SK-N-SH (cell line): ENCODE results near the gene FBXO2. TPM values are rescaled to one million over a fixed set of nuclear protein-coding genes. Genes with fewer than 3 reads are reported as not detected.

ENCODE experiments used
- CTCF ChIA-PET: fragments of 300-600, 350-600 bp; formaldehyde crosslinking; extraction: SDS; loops from one replicate; lab custom pipeline; 2021; lab: Yijun Ruan, JAX
- POLR2A ChIA-PET: fragments of 350-600 bp; sonication (Branson Sonifier 250); formaldehyde crosslinking; extraction: SDS; loops from one replicate; lab custom pipeline; 2020; ENCODE audit warnings: antibody characterized with exemption, inconsistent platforms; lab: Yijun Ruan, JAX
- DNase-seq: peaks from one replicate; pipeline ENCODE4 v3.0.0; 2012
- H2AFZ ChIP-seq: fragments of 200-600 bp; sonication (generic); 2 replicates; pipeline ENCODE4 v1.8.1; 2016; ENCODE audit warnings: antibody characterized with exemption, mild to moderate bottlenecking, low read depth
- H3F3A ChIP-seq: fragments of 200-600 bp; sonication (generic); replicated peaks from 2 replicates; pipeline ENCODE3; 2016; ENCODE audit warnings: antibody characterized with exemption, mild to moderate bottlenecking; ENCODE audit not compliant: insufficient read depth
- H3K27ac ChIP-seq, 2 experiments: fragments of 200-500 bp in 1 of 2; fragments of 200-600 bp in 1 of 2; sonication (Bioruptor generic) in 1 of 2; sonication (generic), shearing (Covaris generic) in 1 of 2; 2 replicates each; pipeline versions ENCODE4 v1.5.1 to v1.6.1; 2014 to 2016; ENCODE audit warnings: low read depth in 2 of 2, inconsistent platforms in 1 of 2, low read length in 1 of 2, mild to moderate bottlenecking in 1 of 2, mixed read lengths in 1 of 2
- H3K27me3 ChIP-seq: fragments of 200-600 bp; sonication (generic), shearing (Covaris generic); 2 replicates; pipeline ENCODE4 v1.6.1; 2016; ENCODE audit warnings: mixed run types; ENCODE audit not compliant: insufficient read depth
- H3K36me3 ChIP-seq, 2 experiments: fragments of 200-500 bp in 1 of 2; fragments of 200-600 bp in 1 of 2; sonication (Bioruptor generic) in 1 of 2; sonication (generic) in 1 of 2; replicated peaks in 1 of 2; 2 replicates each; pipeline versions ENCODE3 to v1.5.1; 2014 to 2016; ENCODE audit warnings: low read length in 1 of 2, mild to moderate bottlenecking in 1 of 2; ENCODE audit not compliant: insufficient read depth in 2 of 2, control insufficient read depth in 1 of 2
- H3K4me1 ChIP-seq, 2 experiments: fragments of 200-500 bp in 1 of 2; fragments of 200-600 bp in 1 of 2; sonication (Bioruptor generic) in 1 of 2; sonication (generic), shearing (Covaris generic) in 1 of 2; 2 replicates each; pipeline versions ENCODE4 v1.5.1 to v1.6.1; 2014 to 2016; ENCODE audit warnings: low read depth in 1 of 2, low read length in 1 of 2, mixed run types in 1 of 2; ENCODE audit not compliant: insufficient read depth in 2 of 2, control insufficient read depth in 1 of 2
- H3K4me2 ChIP-seq: fragments of 200-600 bp; sonication (generic), shearing (Covaris generic); 2 replicates; pipeline ENCODE4 v1.6.1; 2017; ENCODE audit warnings: mixed run types
- H3K4me3 ChIP-seq, 2 experiments: fragments of 200-500 bp in 1 of 2; fragments of 200-600 bp in 1 of 2; sonication (Bioruptor generic) in 1 of 2; sonication (generic), shearing (Covaris generic) in 1 of 2; 2 replicates each; pipeline versions ENCODE4 v1.5.1 to v1.8.1; 2014 to 2016; ENCODE audit warnings: low read depth in 2 of 2, inconsistent platforms in 1 of 2, low read length in 1 of 2, mild to moderate bottlenecking in 1 of 2, mixed read lengths in 1 of 2, moderate library complexity in 1 of 2
- H3K79me2 ChIP-seq: fragments of 200-600 bp; sonication (generic); 2 replicates; pipeline ENCODE4 v1.8.1; 2017; ENCODE audit warnings: mild to moderate bottlenecking; ENCODE audit not compliant: insufficient read depth
- H3K9ac ChIP-seq: fragments of 200-600 bp; sonication (generic); 2 replicates; pipeline ENCODE4 v1.6.1; 2017; ENCODE audit warnings: mixed run types
- H3K9me2 ChIP-seq: fragments of 200-600 bp; sonication (generic); 2 replicates; pipeline ENCODE4 v1.6.1; 2017; ENCODE audit warnings: mixed run types
- H3K9me3 ChIP-seq: fragments of 200-600 bp; sonication (generic); 2 replicates; pipeline ENCODE4 v1.6.1; 2017; ENCODE audit warnings: mixed run types, mild to moderate bottlenecking, moderate library complexity
- H4K20me1 ChIP-seq: fragments of 200-600 bp; sonication (generic); 2 replicates; pipeline ENCODE4 v1.6.1; 2017; ENCODE audit warnings: mild to moderate bottlenecking, mixed run types; ENCODE audit not compliant: insufficient read depth
- ELF1 ChIP-seq: IDR thresholded peaks from 2 replicates; pipeline ENCODE4 v1.4.0; 2012
- EP300 ChIP-seq, 2 experiments: IDR thresholded peaks; 2 replicates each; pipeline versions ENCODE4 v1.4.0 to v1.6.1; 2012; ENCODE audit warnings: borderline replicate concordance in 1 of 2, low read depth in 1 of 2, low read length in 1 of 2
- EZH2phosphoT487 ChIP-seq: fragments of 200-600 bp; sonication (generic); IDR thresholded peaks from 2 replicates; pipeline ENCODE4 v1.6.1; 2017; ENCODE audit warnings: low read depth, mixed run types, mild to moderate bottlenecking, antibody characterized with exemption, moderate library complexity, borderline replicate concordance
- FOSL2 ChIP-seq: IDR thresholded peaks from 2 replicates; pipeline ENCODE4 v1.4.0; 2012; ENCODE audit warnings: low read depth, mild to moderate bottlenecking, moderate library complexity, borderline replicate concordance
- FOXM1 ChIP-seq: IDR thresholded peaks from 2 replicates; pipeline ENCODE4 v1.4.0; 2012; ENCODE audit warnings: low read depth, mild to moderate bottlenecking
- GABPA ChIP-seq: IDR thresholded peaks from 2 replicates; pipeline ENCODE4 v1.4.0; 2012; ENCODE audit warnings: low read depth, mild to moderate bottlenecking
- IRF3 ChIP-seq: fragments of 150-350 bp; IDR thresholded peaks from 2 replicates; pipeline ENCODE4 v1.6.1; 2016; ENCODE audit warnings: mild to moderate bottlenecking, low read depth, low read length
- JUND ChIP-seq: IDR thresholded peaks from 2 replicates; pipeline ENCODE4 v1.4.0; 2012
- MAX ChIP-seq: IDR thresholded peaks from 2 replicates; pipeline ENCODE4 v1.4.0; 2012; ENCODE audit warnings: low read depth
- MEF2A ChIP-seq: IDR thresholded peaks from 2 replicates; pipeline ENCODE4 v1.4.0; 2012; ENCODE audit warnings: low read depth, borderline replicate concordance
- NFIC ChIP-seq: IDR thresholded peaks from 2 replicates; pipeline ENCODE4 v1.4.0; 2012; ENCODE audit warnings: borderline replicate concordance
- NRF1 ChIP-seq: IDR thresholded peaks from 2 replicates; pipeline ENCODE4 v1.6.1; 2012; ENCODE audit warnings: low read depth, mild to moderate bottlenecking, low read length
- POLR2AphosphoS5 ChIP-seq: IDR thresholded peaks from 2 replicates; pipeline ENCODE4 v1.6.1; 2012; ENCODE audit warnings: low read depth, low read length
- RAD21 ChIP-seq: IDR thresholded peaks from 2 replicates; pipeline ENCODE4 v1.6.1; 2012; ENCODE audit warnings: mild to moderate bottlenecking, low read length
- RCOR1 ChIP-seq: fragments of 150-350 bp; IDR thresholded peaks from 2 replicates; pipeline ENCODE4 v1.6.1; 2017; ENCODE audit warnings: antibody characterized with exemption, low read length
- RFX5 ChIP-seq: IDR thresholded peaks from 2 replicates; pipeline ENCODE4 v1.6.1; 2012; ENCODE audit warnings: mild to moderate bottlenecking, improper control_type of control experiment, low read length
- SIN3A ChIP-seq: IDR thresholded peaks from 2 replicates; pipeline ENCODE4 v1.6.1; 2012; ENCODE audit warnings: low read depth, mild to moderate bottlenecking, low read length, moderate library complexity, borderline replicate concordance
- SMC3 ChIP-seq: IDR thresholded peaks from 2 replicates; pipeline ENCODE4 v1.6.1; 2012; ENCODE audit warnings: low read depth, low read length, improper control_type of control experiment
- TCF12 ChIP-seq: IDR thresholded peaks from 2 replicates; pipeline ENCODE4 v1.4.0; 2012
- TEAD4 ChIP-seq: IDR thresholded peaks from 2 replicates; pipeline ENCODE4 v1.4.0; 2012; ENCODE audit warnings: mild to moderate bottlenecking, borderline replicate concordance; ENCODE audit not compliant: insufficient read depth
- YY1 ChIP-seq: IDR thresholded peaks from 2 replicates; pipeline ENCODE4 v1.4.0; 2012; ENCODE audit warnings: low read depth, mild to moderate bottlenecking
- ZBTB33 ChIP-seq: IDR thresholded peaks from 2 replicates; pipeline ENCODE4 v1.4.0; 2012; ENCODE audit warnings: low read depth, borderline replicate concordance
- WGBS: methylation state at CpG from one replicate; pipeline ENCODE4 v1.1.6; 2017; ENCODE audit warnings: low lambda C conversion rate; 5-methylcytosine and 5-hydroxymethylcytosine counted together
- polyA plus RNA-seq, 3 experiments: library from polyadenylated mRNA; depleted of rRNA; stranded (reverse); fragments of >200 nt; gene quantifications; 2 replicates each; pipeline ENCODE4 v1.2.3, GENCODE V29; 2012
- TF ChIP-seq, protein P1 (sequence below): fragments of 150-350 bp; IDR thresholded peaks from 2 replicates; pipeline ENCODE4 v1.6.1; 2017; ENCODE audit warnings: antibody characterized with exemption, low read length, low read depth, borderline replicate concordance
- TF ChIP-seq, protein P2 (sequence below): IDR thresholded peaks from 2 replicates; pipeline ENCODE4 v1.4.0; 2012; ENCODE audit warnings: low read depth, borderline replicate concordance

The FBXO2 gene
- polyA plus RNA-seq, 1 of the 3 experiments (the other 2 are of a cell fraction), result 21.7 TPM

GRCh38 chr1:11602981-11603380 is 51.2 kb downstream of the FBXO2 start:
- no peak overlapping the region for H3K4me3 ChIP-seq
- ChIA-PET POLR2A (interaction anchor here (0.6 kb wide), 1 partner anchor 207 kb away, joined by 3 read pairs; no protein-coding TSS in a partner anchor), CTCF (interaction anchor here (1.6 kb wide), 2 partner anchors 8 to 9 kb away, joined by 3 to 6 read pairs; no protein-coding TSS in a partner anchor)
- H3K9me2 ChIP-seq, result no peaks in the 10 kb centered on the region
- H3K4me1 ChIP-seq, result peaks cover 0 to 5% of the 10 kb centered on the region in 2 experiments; a peak in 1 of 4 replicates
- TF ChIP-seq NRF1 (no peak), ELF1 (no peak), RFX5 (no peak), FOSL2 (no peak), JUND (no peak), MEF2A (no peak), SMC3 (no peak), NFIC (no peak), POLR2AphosphoS5 (no peak), FOXM1 (no peak), MAX (no peak), EZH2phosphoT487 (no peak), TCF12 (no peak), YY1 (no peak), GABPA (no peak)
- TF ChIP-seq, protein P1, sequence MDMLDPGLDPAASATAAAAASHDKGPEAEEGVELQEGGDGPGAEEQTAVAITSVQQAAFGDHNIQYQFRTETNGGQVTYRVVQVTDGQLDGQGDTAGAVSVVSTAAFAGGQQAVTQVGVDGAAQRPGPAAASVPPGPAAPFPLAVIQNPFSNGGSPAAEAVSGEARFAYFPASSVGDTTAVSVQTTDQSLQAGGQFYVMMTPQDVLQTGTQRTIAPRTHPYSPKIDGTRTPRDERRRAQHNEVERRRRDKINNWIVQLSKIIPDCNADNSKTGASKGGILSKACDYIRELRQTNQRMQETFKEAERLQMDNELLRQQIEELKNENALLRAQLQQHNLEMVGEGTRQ, result no peak
- TF ChIP-seq, protein P2, sequence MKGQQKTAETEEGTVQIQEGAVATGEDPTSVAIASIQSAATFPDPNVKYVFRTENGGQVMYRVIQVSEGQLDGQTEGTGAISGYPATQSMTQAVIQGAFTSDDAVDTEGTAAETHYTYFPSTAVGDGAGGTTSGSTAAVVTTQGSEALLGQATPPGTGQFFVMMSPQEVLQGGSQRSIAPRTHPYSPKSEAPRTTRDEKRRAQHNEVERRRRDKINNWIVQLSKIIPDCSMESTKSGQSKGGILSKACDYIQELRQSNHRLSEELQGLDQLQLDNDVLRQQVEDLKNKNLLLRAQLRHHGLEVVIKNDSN, result no peak
- no peak overlapping the region for H2AFZ ChIP-seq
- no peaks in the 10 kb centered on the region for H3K9me3 ChIP-seq
- H3K9ac ChIP-seq, result no peak overlapping the region
- no peak overlapping the region for H3K4me2 ChIP-seq
- no peaks in the 10 kb centered on the region for H3K27me3 ChIP-seq
- H3K79me2 ChIP-seq, result no peaks in the 10 kb centered on the region
- H3K27ac ChIP-seq, result no peak overlapping the region
- no peaks in the 10 kb centered on the region for H3K36me3 ChIP-seq
- H4K20me1 ChIP-seq, result no peaks in the 10 kb centered on the region
- no peaks in the 10 kb centered on the region for H3F3A ChIP-seq
- DNase-seq, result no peak
- 19% methylated on average over 5 of the region's 5 CpGs for WGBS

- Histone ChIP-seq H3K9me2 (no peaks in the 10 kb centered on the region), H3K79me2 (no peaks in the 10 kb centered on the region), H3F3A (no peaks in the 10 kb centered on the region), H3K9me3 (no peaks in the 10 kb centered on the region), H4K20me1 (no peaks in the 10 kb centered on the region), H3K36me3 (no peaks in the 10 kb centered on the region), H3K27ac (no peak overlapping the region), H3K9ac (no peak overlapping the region), H3K27me3 (no peaks in the 10 kb centered on the region), H3K4me3 (no peak overlapping the region), H3K4me2 (no peak overlapping the region), H2AFZ (no peak overlapping the region), H3K4me1 (peaks cover 0 to 5% of the 10 kb centered on the region in 2 experiments; a peak in 1 of 4 replicates)
- no peak for DNase-seq
- 28% methylated on average over 3 of the region's 3 CpGs for WGBS
- ChIA-PET POLR2A (interaction anchor here (0.6 kb wide), 1 partner anchor 208 kb away, joined by 3 read pairs; no protein-coding TSS in a partner anchor), CTCF (interaction anchor here (1.6 kb wide), 2 partner anchors 8 to 9 kb away, joined by 3 to 6 read pairs; no protein-coding TSS in a partner anchor)
- no peak for TF ChIP-seq YY1
- TF ChIP-seq IRF3, result no peak
- TF ChIP-seq FOXM1, result no peak
- TF ChIP-seq SIN3A, result no peak
- no peak for TF ChIP-seq TEAD4
- TF ChIP-seq NRF1, result no peak
- no peak for TF ChIP-seq JUND
- no peak for TF ChIP-seq RAD21
- TF ChIP-seq EZH2phosphoT487, result no peak
- no peak for TF ChIP-seq RFX5
- no peak for TF ChIP-seq EP300 (IDR thresholded peaks at IDR 0.05; ENCODE audit: borderline replicate concordance in 1 of 2, low read depth in 1 of 2, low read length in 1 of 2)
- TF ChIP-seq, protein P2, result no peak
- no peak for TF ChIP-seq RCOR1
- TF ChIP-seq ZBTB33, result no peak
Measured at GRCh38 chr1:11602424-11602823, 51.8 kb downstream of the FBXO2 start.
